H9 (cell line): ENCODE measurements around the gene MYO5B. TPM values are rescaled to one million over a fixed set of nuclear protein-coding genes. Genes with fewer than 3 reads are reported as not detected.

Experiments used
- DNase-seq: peaks from one replicate; pipeline ENCODE4 v3.0.0-alpha.2; 2017
- H2AFZ ChIP-seq: one replicate; pipeline ENCODE4 v1.6.1; 2013; ENCODE audit warnings: mild to moderate bottlenecking, low read length, control low read depth, moderate library complexity
- H2AK5ac ChIP-seq: 2 replicates; pipeline ENCODE4 v1.6.1; 2013; ENCODE audit warnings: low read length, control low read depth, mixed read lengths; ENCODE audit not compliant: insufficient read length
- H2BK120ac ChIP-seq: one replicate; pipeline ENCODE4 v1.6.1; 2013; ENCODE audit warnings: low read depth, mild to moderate bottlenecking, low read length, control low read depth, inconsistent platforms; ENCODE audit not compliant: poor library complexity, severe bottlenecking
- H2BK12ac ChIP-seq: 2 replicates; pipeline ENCODE4 v1.6.1; 2013; ENCODE audit warnings: low read length, control low read depth, mixed read lengths, low read depth; ENCODE audit not compliant: insufficient read length
- H2BK15ac ChIP-seq: 2 replicates; pipeline ENCODE4 v1.6.1; 2013; ENCODE audit warnings: low read depth, low read length, control low read depth
- H2BK20ac ChIP-seq: one replicate; pipeline ENCODE4 v1.6.1; 2013; ENCODE audit warnings: low read depth, mild to moderate bottlenecking, low read length, control low read depth, inconsistent platforms; ENCODE audit not compliant: poor library complexity, severe bottlenecking
- H2BK5ac ChIP-seq: 2 replicates; pipeline ENCODE4 v1.6.1; 2013; ENCODE audit warnings: low read length, control low read depth, mixed read lengths; ENCODE audit not compliant: insufficient read length
- H3K14ac ChIP-seq: 2 replicates; pipeline ENCODE4 v1.6.1; 2013; ENCODE audit warnings: low read length, control low read depth; ENCODE audit not compliant: insufficient read depth
- H3K18ac ChIP-seq: 2 replicates; pipeline ENCODE4 v1.6.1; 2013; ENCODE audit warnings: low read depth, mild to moderate bottlenecking, mixed read lengths, low read length, control low read depth; ENCODE audit not compliant: insufficient read length
- H3K23ac ChIP-seq: 2 replicates; pipeline ENCODE4 v1.6.1; 2013; ENCODE audit warnings: low read length, control low read depth, mixed read lengths, low read depth; ENCODE audit not compliant: insufficient read length
- H3K23me2 ChIP-seq: 2 replicates; pipeline ENCODE4 v1.6.1; 2013; ENCODE audit warnings: low read depth, mild to moderate bottlenecking, mixed read lengths, low read length, control low read depth; ENCODE audit not compliant: insufficient read length, poor library complexity, severe bottlenecking
- H3K27ac ChIP-seq: 2 replicates; pipeline ENCODE4 v1.5.1; 2013; ENCODE audit warnings: low read length, control low read depth, mixed read lengths, low read depth; ENCODE audit not compliant: insufficient read length
- H3K27me3 ChIP-seq: 2 replicates; pipeline ENCODE4 v1.6.1; 2013; ENCODE audit warnings: low read length, control low read depth, inconsistent platforms; ENCODE audit not compliant: insufficient read depth
- H3K4ac ChIP-seq: 2 replicates; pipeline ENCODE4 v1.6.1; 2013; ENCODE audit warnings: low read depth, mild to moderate bottlenecking, control low read depth, inconsistent platforms, low read length, moderate library complexity
- H3K4me1 ChIP-seq: 2 replicates; pipeline ENCODE4 v1.6.1; 2013; ENCODE audit warnings: low read length, control low read depth, inconsistent platforms; ENCODE audit not compliant: insufficient read depth
- H3K4me2 ChIP-seq: 2 replicates; pipeline ENCODE4 v1.6.1; 2013; ENCODE audit warnings: low read length, control low read depth, mixed read lengths; ENCODE audit not compliant: insufficient read length, insufficient read depth
- H3K56ac ChIP-seq: 2 replicates; pipeline ENCODE4 v1.6.1; 2013; ENCODE audit warnings: low read depth, mild to moderate bottlenecking, mixed read lengths, low read length, control low read depth; ENCODE audit not compliant: insufficient read length
- H3K79me1 ChIP-seq: 2 replicates; pipeline ENCODE4 v1.6.1; 2013; ENCODE audit warnings: low read depth, mild to moderate bottlenecking, moderate library complexity, low read length, control low read depth, inconsistent platforms; ENCODE audit not compliant: insufficient read depth, poor library complexity, severe bottlenecking
- H3K79me2 ChIP-seq: 2 replicates; pipeline ENCODE4 v1.6.1; 2013; ENCODE audit warnings: low read length, control low read depth, inconsistent platforms; ENCODE audit not compliant: insufficient read depth
- H3K9ac ChIP-seq: 2 replicates; pipeline ENCODE4 v1.6.1; 2013; ENCODE audit warnings: low read length, control low read depth, mixed read lengths; ENCODE audit not compliant: insufficient read length; ENCODE audit errors: extremely low read depth
- H3K9me3 ChIP-seq: one replicate; pipeline ENCODE4 v1.6.1; 2013; ENCODE audit warnings: low read depth, low read length, inconsistent platforms; ENCODE audit not compliant: control insufficient read depth
- H3T11ph ChIP-seq: one replicate; pipeline ENCODE4 v1.6.1; 2013; ENCODE audit warnings: mild to moderate bottlenecking, low read length, control low read depth, inconsistent platforms
- H4K20me1 ChIP-seq: one replicate; pipeline ENCODE4 v1.6.1; 2013; ENCODE audit not compliant: control insufficient read depth, insufficient read length, insufficient read depth
- H4K5ac ChIP-seq: 2 replicates; pipeline ENCODE4 v1.6.1; 2013; ENCODE audit warnings: low read depth, mild to moderate bottlenecking, mixed read lengths, low read length, control low read depth; ENCODE audit not compliant: insufficient read length
- H4K8ac ChIP-seq: replicated peaks from 2 replicates; pipeline ENCODE4 v1.6.1; 2013; ENCODE audit warnings: low read length, control low read depth, mixed read lengths, low read depth; ENCODE audit not compliant: insufficient read length
- H4K91ac ChIP-seq: 2 replicates; pipeline ENCODE4 v1.6.1; 2013; ENCODE audit warnings: low read depth, mild to moderate bottlenecking, moderate library complexity, mixed read lengths, low read length, control low read depth; ENCODE audit not compliant: insufficient read length
- H3K27ac Mint-ChIP-seq, 3 experiments: 2 replicates in 2 of 3; 3 replicates in 1 of 3; pipeline ENCODE4 v1.8.0; 2020 to 2021; ENCODE audit warnings: mixed read lengths in 3 of 3, mild to moderate bottlenecking in 1 of 3, moderate library complexity in 1 of 3
- H3K27me3 Mint-ChIP-seq: 2 replicates; pipeline ENCODE4 v1.8.0; 2021; ENCODE audit warnings: low read depth, mild to moderate bottlenecking, moderate library complexity, mixed read lengths
- H3K36me3 Mint-ChIP-seq, 3 experiments: 2 replicates in 2 of 3; 3 replicates in 1 of 3; pipeline ENCODE4 v1.8.0; 2020 to 2021; ENCODE audit warnings: low read depth in 3 of 3, mixed read lengths in 3 of 3; ENCODE audit not compliant: insufficient read depth in 1 of 3
- H3K4me1 Mint-ChIP-seq, 2 experiments: 2 replicates each; pipeline ENCODE4 v1.8.0; 2020; ENCODE audit warnings: mixed read lengths in 2 of 2
- H3K4me3 Mint-ChIP-seq, 2 experiments: 2 replicates in 1 of 2; 3 replicates in 1 of 2; pipeline ENCODE4 v1.8.0; 2020 to 2021; ENCODE audit warnings: mild to moderate bottlenecking in 2 of 2, mixed read lengths in 2 of 2, moderate library complexity in 1 of 2
- H3K9me3 Mint-ChIP-seq, 2 experiments: 2 replicates in 1 of 2; 3 replicates in 1 of 2; pipeline ENCODE4 v1.8.0; 2020; ENCODE audit warnings: mild to moderate bottlenecking in 2 of 2, mixed read lengths in 2 of 2, moderate library complexity in 1 of 2
- WGBS: extraction: QIAGEN DNeasy Blood & Tissue Kit; methylation state at CpG from one replicate; pipeline ENCODE4 v1.1.7; 2013; ENCODE audit warnings: missing lambda C conversion rate, low lambda C conversion rate, mixed read lengths; ENCODE audit not compliant: insufficient read length; ENCODE audit errors: extremely low coverage; 5-methylcytosine and 5-hydroxymethylcytosine counted together
- total RNA-seq: library from RNA; stranded (reverse); gene quantifications from 2 replicates; pipeline ENCODE4 v1.2.1, GENCODE V29; 2021
- TF ChIP-seq, protein P1 (sequence below): fragments of 200-600 bp; sonication (generic); conservative IDR thresholded peaks from 3 replicates; pipeline ENCODE4 v1.8.0; 2021; ENCODE audit warnings: antibody characterized with exemption, mild to moderate bottlenecking

Gene MYO5B
- total RNA-seq, 1 experiment from 2014 or later, result 9.3 TPM

DNA sequence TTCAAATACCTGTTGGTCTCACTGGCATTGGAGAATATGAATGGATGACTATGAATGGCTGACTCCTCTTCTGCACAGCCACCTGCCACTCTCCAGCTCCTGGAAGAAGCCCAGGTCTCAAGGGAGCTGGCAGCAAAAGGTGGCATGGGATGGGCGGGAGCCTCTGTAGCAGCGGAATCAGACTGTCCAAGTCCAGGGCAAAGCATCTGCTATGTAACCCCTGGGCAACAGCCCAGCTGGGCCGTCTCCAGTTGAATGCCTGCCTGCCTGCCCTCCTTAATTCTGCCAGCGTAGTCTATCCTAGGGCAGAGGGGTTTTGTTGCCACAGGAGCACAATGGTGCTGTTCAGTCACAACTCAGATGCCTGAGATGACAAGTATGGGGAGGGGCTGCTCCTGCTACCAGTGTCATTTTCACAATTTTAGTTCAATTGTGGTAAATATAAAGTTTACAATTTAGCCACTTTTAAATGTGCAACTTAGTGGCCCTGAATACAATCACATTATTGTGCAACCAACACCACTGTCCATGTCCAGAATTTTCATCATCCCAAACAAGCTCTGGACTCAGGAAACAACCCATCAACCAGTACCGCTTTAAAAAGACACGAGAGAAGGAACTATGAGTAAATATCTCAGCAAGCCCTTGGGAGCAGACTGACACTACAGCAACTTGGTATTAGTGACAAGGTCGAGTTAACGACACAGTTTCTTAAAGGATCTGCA, 115.2 kb downstream of the MYO5B start:
- H3K4ac ChIP-seq, result no peak overlapping the region
- H4K91ac ChIP-seq, result no peak overlapping the region
- no peak overlapping the region for H2BK120ac ChIP-seq
- no peak overlapping the region for H3K14ac ChIP-seq
- H3T11ph ChIP-seq, result no peak overlapping the region
- no peak overlapping the region for H3K56ac ChIP-seq
- no peak overlapping the region for H2BK15ac ChIP-seq
- H3K23me2 ChIP-seq, result no peaks in the 10 kb centered on the region
- no peak overlapping the region for H3K18ac ChIP-seq
- no peak overlapping the region for H2AFZ ChIP-seq
- DNase-seq, result no peak
- H2BK5ac ChIP-seq, result no peak overlapping the region
- no peak overlapping the region for H3K9ac ChIP-seq
- WGBS, result no CpG with 5 or more reads among the region's 8 CpGs
- no peak overlapping the region for H2AK5ac ChIP-seq
- Mint-ChIP-seq H3K27ac (no peak overlapping the region), H3K9me3 (no peaks in the 10 kb centered on the region), H3K27me3 (peaks cover 2% of the 10 kb centered on the region; the same call in 1 of the 2 replicates), H3K4me3 (no peak overlapping the region), H3K4me1 (peaks cover 2 to 22% of the 10 kb centered on the region in 2 experiments; a peak in 3 of 4 replicates), H3K36me3 (no peaks in the 10 kb centered on the region)
- peaks cover 2% of the 10 kb centered on the region; the same call in 1 of the 2 replicates for H3K4me1 ChIP-seq
- no peaks in the 10 kb centered on the region for H4K20me1 ChIP-seq
- no peaks in the 10 kb centered on the region for H3K79me2 ChIP-seq
- no peaks in the 10 kb centered on the region; the same call in 1 of the 2 replicates for H3K27me3 ChIP-seq
- H3K9me3 ChIP-seq, result no peaks in the 10 kb centered on the region
- TF ChIP-seq, protein P1, sequence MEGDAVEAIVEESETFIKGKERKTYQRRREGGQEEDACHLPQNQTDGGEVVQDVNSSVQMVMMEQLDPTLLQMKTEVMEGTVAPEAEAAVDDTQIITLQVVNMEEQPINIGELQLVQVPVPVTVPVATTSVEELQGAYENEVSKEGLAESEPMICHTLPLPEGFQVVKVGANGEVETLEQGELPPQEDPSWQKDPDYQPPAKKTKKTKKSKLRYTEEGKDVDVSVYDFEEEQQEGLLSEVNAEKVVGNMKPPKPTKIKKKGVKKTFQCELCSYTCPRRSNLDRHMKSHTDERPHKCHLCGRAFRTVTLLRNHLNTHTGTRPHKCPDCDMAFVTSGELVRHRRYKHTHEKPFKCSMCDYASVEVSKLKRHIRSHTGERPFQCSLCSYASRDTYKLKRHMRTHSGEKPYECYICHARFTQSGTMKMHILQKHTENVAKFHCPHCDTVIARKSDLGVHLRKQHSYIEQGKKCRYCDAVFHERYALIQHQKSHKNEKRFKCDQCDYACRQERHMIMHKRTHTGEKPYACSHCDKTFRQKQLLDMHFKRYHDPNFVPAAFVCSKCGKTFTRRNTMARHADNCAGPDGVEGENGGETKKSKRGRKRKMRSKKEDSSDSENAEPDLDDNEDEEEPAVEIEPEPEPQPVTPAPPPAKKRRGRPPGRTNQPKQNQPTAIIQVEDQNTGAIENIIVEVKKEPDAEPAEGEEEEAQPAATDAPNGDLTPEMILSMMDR, result no peak
- no peak overlapping the region for H3K27ac ChIP-seq
- H4K8ac ChIP-seq, result no peak overlapping the region
- no peak overlapping the region for H3K23ac ChIP-seq
- no peak overlapping the region for H4K5ac ChIP-seq
- H2BK20ac ChIP-seq, result no peak overlapping the region
- H3K79me1 ChIP-seq, result no peaks in the 10 kb centered on the region
- H2BK12ac ChIP-seq, result no peak overlapping the region
- no peak overlapping the region for H3K4me2 ChIP-seq
